ENCODE results near the gene GALC.

GALC gene

GRCh38 chr14:87952307-87953094, 40.5 kb downstream of the GALC start:
- no peak overlapping the region for H3K4me2 ChIP-seq (ENCODE audit: low read depth, low read length, poor library complexity, severe bottlenecking)
- no peak for TF ChIP-seq EZH2phosphoT487 (conservative IDR thresholded peaks at IDR 0.05; ENCODE audit: low read length)
- no peak for TF ChIP-seq CTCF (IDR thresholded peaks at IDR 0.05; ENCODE audit: insufficient read depth, low read length, poor library complexity, severe bottlenecking)

DNA sequence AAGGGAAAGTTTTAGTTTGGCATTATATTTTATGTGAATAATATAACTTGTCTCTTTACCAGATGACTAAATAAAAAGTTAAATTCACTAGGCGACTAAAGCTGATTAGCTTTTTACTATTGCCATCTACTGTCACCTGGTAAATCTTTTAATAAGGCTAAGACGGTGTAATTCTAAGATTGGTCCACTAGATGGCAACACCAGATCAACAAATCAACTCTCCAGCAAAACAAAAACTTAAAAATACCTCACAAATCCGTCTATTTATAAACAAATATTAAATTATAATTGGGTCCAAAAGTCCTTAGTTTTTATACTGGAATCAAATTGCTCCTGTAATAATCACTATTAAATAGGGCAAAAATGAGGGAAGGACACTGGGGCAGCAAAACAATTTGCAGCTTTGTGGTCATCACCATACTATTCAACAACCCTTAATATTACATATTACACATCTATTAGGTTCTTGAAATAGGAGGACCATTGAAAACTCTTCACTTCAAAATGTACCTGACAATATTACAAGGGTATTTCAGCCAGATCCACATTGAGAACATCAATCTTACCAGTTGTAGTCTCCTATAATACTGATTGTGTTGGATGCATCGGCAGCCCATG, 47.9 kb downstream of the GALC start:
- H3F3A ChIP-seq (ENCODE audit: insufficient read depth) = no peaks in the 10 kb centered on the region
- no peaks in the 10 kb centered on the region for H3K36me3 ChIP-seq (ENCODE audit: low read length)
- no peak overlapping the region for H3K9ac ChIP-seq (ENCODE audit: low read length)
- H3K9me2 ChIP-seq (replicated peaks; ENCODE audit: insufficient read depth, low read length) = no peaks in the 10 kb centered on the region
- H3K27ac ChIP-seq (ENCODE audit: low read depth, low read length) = no peak overlapping the region
- H3K79me2 ChIP-seq (ENCODE audit: insufficient read depth, low read length) = no peaks in the 10 kb centered on the region
- H3K9me3 ChIP-seq (ENCODE audit: insufficient read depth, low read length) = no peaks in the 10 kb centered on the region
- H3K27me3 ChIP-seq (ENCODE audit: low read length) = no peaks in the 10 kb centered on the region
- TF ChIP-seq CTCF (IDR thresholded peaks at IDR 0.05; ENCODE audit: insufficient read depth, low read length, poor library complexity, severe bottlenecking) = peak; percentile 56
- TF ChIP-seq EZH2phosphoT487 (conservative IDR thresholded peaks at IDR 0.05; ENCODE audit: low read length) = no peak
- H2AFZ ChIP-seq (ENCODE audit: low read depth, low read length, severe bottlenecking) = no peak overlapping the region
- no peak overlapping the region for H3K4me2 ChIP-seq (ENCODE audit: low read depth, low read length, poor library complexity, severe bottlenecking)
- no peaks in the 10 kb centered on the region for H4K20me1 ChIP-seq (ENCODE audit: low read depth, low read length)
- no peak overlapping the region for H3K4me3 ChIP-seq (ENCODE audit: insufficient read depth, low read length, poor library complexity, severe bottlenecking)

More at GRCh38 chr14:87952307-87953094, 40.5 kb downstream of the GALC start:
- H2AFZ ChIP-seq (ENCODE audit: low read depth, low read length, severe bottlenecking) = no peak overlapping the region
- no peak overlapping the region for H3K4me3 ChIP-seq (ENCODE audit: insufficient read depth, low read length, poor library complexity, severe bottlenecking)
- no peaks in the 10 kb centered on the region for H3K9me3 ChIP-seq (ENCODE audit: insufficient read depth, low read length)
- no peaks in the 10 kb centered on the region for H3K27me3 ChIP-seq (ENCODE audit: low read length)
- H3K27ac ChIP-seq (ENCODE audit: low read depth, low read length) = no peak overlapping the region
- no peaks in the 10 kb centered on the region for H3K79me2 ChIP-seq (ENCODE audit: insufficient read depth, low read length)
- no peaks in the 10 kb centered on the region for H3K36me3 ChIP-seq (ENCODE audit: low read length)
- H4K20me1 ChIP-seq (ENCODE audit: low read depth, low read length) = no peaks in the 10 kb centered on the region
- H3K9me2 ChIP-seq (replicated peaks; ENCODE audit: insufficient read depth, low read length) = no peaks in the 10 kb centered on the region
- no peak overlapping the region for H3K9ac ChIP-seq (ENCODE audit: low read length)
- H3F3A ChIP-seq (ENCODE audit: insufficient read depth) = no peaks in the 10 kb centered on the region

GRCh38 chr14:87940894-87941293, 52.1 kb downstream of the GALC start:
- Histone ChIP-seq H3K9ac (ENCODE audit: low read length) (no peak overlapping the region), H3K9me3 (ENCODE audit: insufficient read depth, low read length) (no peaks in the 10 kb centered on the region), H4K20me1 (ENCODE audit: low read depth, low read length) (no peaks in the 10 kb centered on the region), H3K27ac (ENCODE audit: low read depth, low read length) (no peak overlapping the region), H3K4me2 (ENCODE audit: low read depth, low read length, poor library complexity, severe bottlenecking) (no peak overlapping the region), H3K36me3 (ENCODE audit: low read length) (no peaks in the 10 kb centered on the region), H3F3A (ENCODE audit: insufficient read depth) (no peaks in the 10 kb centered on the region), H3K27me3 (ENCODE audit: low read length) (no peaks in the 10 kb centered on the region), H3K4me3 (ENCODE audit: insufficient read depth, low read length, poor library complexity, severe bottlenecking) (no peak overlapping the region), H2AFZ (ENCODE audit: low read depth, low read length, severe bottlenecking) (no peak overlapping the region), H3K79me2 (ENCODE audit: insufficient read depth, low read length) (no peaks in the 10 kb centered on the region), H3K9me2 (replicated peaks; ENCODE audit: insufficient read depth, low read length) (no peaks in the 10 kb centered on the region)
- TF ChIP-seq CTCF (IDR thresholded peaks at IDR 0.05; ENCODE audit: insufficient read depth, low read length, poor library complexity, severe bottlenecking) (no peak), EZH2phosphoT487 (conservative IDR thresholded peaks at IDR 0.05; ENCODE audit: low read length) (no peak)
